Measurements from ENCODE around the gene TMTC2. TPM values are rescaled to one million over a fixed set of nuclear protein-coding genes. Genes with fewer than 3 reads are reported as not detected.

Gene TMTC2
- total RNA-seq, 5 donors from 2014 or later (not counting 1 experiment from before 2014, with no cell fraction given) = 3.6 to 5.4 (median 4.4) TPM

DNA sequence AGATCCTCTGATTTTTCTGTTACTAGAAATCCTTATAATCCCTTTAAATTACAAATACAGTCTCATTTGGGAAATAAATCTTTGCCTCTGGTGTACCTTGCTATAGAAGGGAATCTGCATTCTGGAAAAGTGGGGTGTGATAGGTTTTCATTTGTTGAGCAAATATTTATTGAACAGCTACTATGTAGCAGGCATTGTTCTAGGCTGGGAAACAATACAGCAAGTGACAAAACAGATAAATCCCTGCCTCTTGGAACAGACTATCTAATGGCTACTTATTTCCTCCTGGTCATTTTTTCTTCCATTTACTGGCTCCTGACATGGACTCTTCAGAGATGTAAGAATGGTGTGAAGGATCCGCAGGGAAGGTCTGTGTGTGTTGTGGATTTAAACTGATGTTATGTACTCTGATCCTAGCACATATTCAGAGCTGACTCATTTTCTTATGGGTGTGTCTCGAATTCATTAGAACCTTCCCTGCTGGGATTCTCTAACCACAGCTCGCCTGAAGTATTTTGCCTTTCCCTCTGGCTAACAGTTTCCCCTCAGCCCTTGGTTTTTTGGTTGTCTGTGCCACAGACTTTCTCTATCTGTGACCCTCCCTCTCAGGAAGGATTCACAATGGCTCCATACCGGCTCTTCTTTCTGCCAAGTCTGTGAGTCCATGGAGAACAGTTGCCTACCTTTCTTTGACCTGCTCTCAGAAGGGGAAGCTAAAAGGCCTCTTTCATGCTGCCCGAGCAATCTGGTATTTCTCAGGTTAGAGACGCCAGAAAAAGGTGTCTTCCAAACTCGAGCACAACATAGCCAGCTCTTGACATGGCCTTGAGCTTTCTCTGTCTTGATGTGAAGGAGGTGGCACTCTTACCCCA is 53.7 kb downstream of the TMTC2 start:
- Histone ChIP-seq H3K9me3 (no peaks in the 10 kb centered on the region), H3K27me3 (replicated peaks in 1 of 2; ENCODE audit: control insufficient read depth in 2 of 2, extremely low read depth in 1 of 2, insufficient read depth in 2 of 2, low read length in 1 of 2) (no peaks in the 10 kb centered on the region), H3K4me3 (ENCODE audit: control insufficient read depth in 1 of 2, extremely low read depth in 1 of 2, low read length in 1 of 2) (no peak overlapping the region), H3K27ac (ENCODE audit: low read length) (no peak overlapping the region), H3K36me3 (ENCODE audit: control insufficient read depth in 2 of 2, extremely low read depth in 1 of 2, insufficient read depth in 1 of 2, low read length in 1 of 2) (no peaks in the 10 kb centered on the region), H3K4me1 (ENCODE audit: control insufficient read depth in 1 of 2, extremely low read depth in 1 of 2, insufficient read depth in 2 of 2, low read length in 2 of 2) (no peaks in the 10 kb centered on the region)
- ChIA-PET CTCF (no interaction called here), POLR2A (interaction anchor here in 1 of 2 donors (0.5 kb wide), 1 partner anchor 45 kb away, joined by 4 read pairs; no protein-coding TSS in a partner anchor)
- Mint-ChIP-seq H3K36me3 (peaks cover 16% of the 10 kb centered on the region), H3K4me3 (no peak overlapping the region), H3K27ac (no peak overlapping the region), H3K9me3 (no peaks in the 10 kb centered on the region), H3K4me1 (no peaks in the 10 kb centered on the region), H3K27me3 (no peaks in the 10 kb centered on the region)
- WGBS (ENCODE audit: insufficient coverage) = 87% methylated on average over 3 of the region's 7 CpGs
- ATAC-seq (replicated peaks in 1 of 4) (no peak), DNase-seq (no peak)

GRCh38 chr12:82745063-82745674 is 58.5 kb downstream of the TMTC2 start:
- no peak overlapping the region for H3K27ac Mint-ChIP-seq
- no peak for DNase-seq
- Histone ChIP-seq H3K27ac (ENCODE audit: low read length) (no peak overlapping the region), H3K4me1 (ENCODE audit: control insufficient read depth in 1 of 2, extremely low read depth in 1 of 2, insufficient read depth in 2 of 2, low read length in 2 of 2) (no peaks in the 10 kb centered on the region), H3K36me3 (ENCODE audit: control insufficient read depth in 2 of 2, extremely low read depth in 1 of 2, insufficient read depth in 1 of 2, low read length in 1 of 2) (no peaks in the 10 kb centered on the region), H3K9me3 (no peaks in the 10 kb centered on the region), H3K4me3 (ENCODE audit: control insufficient read depth in 1 of 2, extremely low read depth in 1 of 2, low read length in 1 of 2) (no peak overlapping the region), H3K27me3 (replicated peaks in 1 of 2; ENCODE audit: control insufficient read depth in 2 of 2, extremely low read depth in 1 of 2, insufficient read depth in 2 of 2, low read length in 1 of 2) (no peaks in the 10 kb centered on the region)
- no peaks in the 10 kb centered on the region for H3K27me3 Mint-ChIP-seq
- no peaks in the 10 kb centered on the region for H3K9me3 Mint-ChIP-seq
- ATAC-seq (replicated peaks in 1 of 4) = no peak
- CTCF ChIA-PET = no interaction called here
- H3K4me1 Mint-ChIP-seq = no peaks in the 10 kb centered on the region
- H3K36me3 Mint-ChIP-seq = peaks cover 12% of the 10 kb centered on the region
- POLR2A ChIA-PET = no interaction called here
- H3K4me3 Mint-ChIP-seq = no peak overlapping the region
- no CpG with 5 or more reads among the region's 4 CpGs for WGBS (ENCODE audit: insufficient coverage)

GRCh38 chr12:82745807-82746206 is 59.1 kb downstream of the TMTC2 start:
- Mint-ChIP-seq H3K36me3 (peaks cover 10% of the 10 kb centered on the region), H3K4me3 (no peak overlapping the region), H3K4me1 (no peaks in the 10 kb centered on the region), H3K27me3 (no peaks in the 10 kb centered on the region), H3K9me3 (no peaks in the 10 kb centered on the region), H3K27ac (no peak overlapping the region)
- no peak for DNase-seq
- ChIA-PET POLR2A (interaction anchor here in 1 of 2 donors (0.5 kb wide), 1 partner anchor 33 kb away, joined by 11 read pairs; no protein-coding TSS in a partner anchor), CTCF (no interaction called here)
- Histone ChIP-seq H3K36me3 (ENCODE audit: control insufficient read depth in 2 of 2, extremely low read depth in 1 of 2, insufficient read depth in 1 of 2, low read length in 1 of 2) (no peaks in the 10 kb centered on the region), H3K27ac (ENCODE audit: low read length) (no peak overlapping the region), H3K27me3 (replicated peaks in 1 of 2; ENCODE audit: control insufficient read depth in 2 of 2, extremely low read depth in 1 of 2, insufficient read depth in 2 of 2, low read length in 1 of 2) (no peaks in the 10 kb centered on the region), H3K4me3 (ENCODE audit: control insufficient read depth in 1 of 2, extremely low read depth in 1 of 2, low read length in 1 of 2) (no peak overlapping the region), H3K9me3 (no peaks in the 10 kb centered on the region), H3K4me1 (ENCODE audit: control insufficient read depth in 1 of 2, extremely low read depth in 1 of 2, insufficient read depth in 2 of 2, low read length in 2 of 2) (no peaks in the 10 kb centered on the region)
- no peak for ATAC-seq (replicated peaks in 1 of 4)
- WGBS (ENCODE audit: insufficient coverage) = no CpG with 5 or more reads among the region's 4 CpGs

DNA sequence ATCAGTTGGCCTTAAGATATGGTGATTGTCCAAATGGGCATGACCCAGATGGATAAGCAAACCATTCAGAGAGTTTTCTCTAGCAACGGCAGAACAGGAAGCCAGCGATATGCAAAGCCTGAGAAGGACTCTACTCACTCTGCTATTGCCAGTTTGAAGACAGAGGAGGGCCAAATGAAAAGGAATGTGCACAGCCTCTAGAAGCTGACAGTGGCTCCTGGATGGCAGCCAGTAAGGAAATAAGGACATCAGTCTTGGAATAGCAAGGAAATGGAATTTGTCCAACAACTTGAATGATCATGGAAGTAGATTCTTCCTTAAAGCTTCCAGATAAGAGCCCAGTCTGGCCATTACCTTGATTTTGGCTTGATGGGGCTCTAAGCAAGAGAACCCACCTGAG is 60.0 kb downstream of the TMTC2 start:
- H3K27ac ChIP-seq (ENCODE audit: low read length) = no peak overlapping the region
- no peak overlapping the region for H3K4me3 ChIP-seq (ENCODE audit: control insufficient read depth in 1 of 2, extremely low read depth in 1 of 2, low read length in 1 of 2)
- DNase-seq (no peak), ATAC-seq (replicated peaks in 1 of 4) (no peak)
- no peaks in the 10 kb centered on the region for H3K4me1 ChIP-seq (ENCODE audit: control insufficient read depth in 1 of 2, extremely low read depth in 1 of 2, insufficient read depth in 2 of 2, low read length in 2 of 2)
- H3K36me3 Mint-ChIP-seq = peaks cover 8% of the 10 kb centered on the region
- H3K9me3 ChIP-seq = no peaks in the 10 kb centered on the region
- no peak overlapping the region for H3K4me3 Mint-ChIP-seq
- CTCF ChIA-PET = interaction anchor here in 1 of 2 donors (0.7 kb wide), 1 partner anchor 135 kb away, joined by 3 read pairs; no protein-coding TSS in a partner anchor
- no peaks in the 10 kb centered on the region for H3K4me1 Mint-ChIP-seq
- no peaks in the 10 kb centered on the region for H3K36me3 ChIP-seq (ENCODE audit: control insufficient read depth in 2 of 2, extremely low read depth in 1 of 2, insufficient read depth in 1 of 2, low read length in 1 of 2)
- no peaks in the 10 kb centered on the region for H3K27me3 Mint-ChIP-seq
- H3K27ac Mint-ChIP-seq = no peak overlapping the region
- H3K9me3 Mint-ChIP-seq = no peaks in the 10 kb centered on the region
- WGBS (ENCODE audit: insufficient coverage) = no CpG with 5 or more reads among the region's 2 CpGs
- POLR2A ChIA-PET = interaction anchor here in 1 of 2 donors (0.5 kb wide), 1 partner anchor 32 kb away, joined by 11 read pairs; no protein-coding TSS in a partner anchor
- H3K27me3 ChIP-seq (replicated peaks in 1 of 2; ENCODE audit: control insufficient read depth in 2 of 2, extremely low read depth in 1 of 2, insufficient read depth in 2 of 2, low read length in 1 of 2) = no peaks in the 10 kb centered on the region

DNA sequence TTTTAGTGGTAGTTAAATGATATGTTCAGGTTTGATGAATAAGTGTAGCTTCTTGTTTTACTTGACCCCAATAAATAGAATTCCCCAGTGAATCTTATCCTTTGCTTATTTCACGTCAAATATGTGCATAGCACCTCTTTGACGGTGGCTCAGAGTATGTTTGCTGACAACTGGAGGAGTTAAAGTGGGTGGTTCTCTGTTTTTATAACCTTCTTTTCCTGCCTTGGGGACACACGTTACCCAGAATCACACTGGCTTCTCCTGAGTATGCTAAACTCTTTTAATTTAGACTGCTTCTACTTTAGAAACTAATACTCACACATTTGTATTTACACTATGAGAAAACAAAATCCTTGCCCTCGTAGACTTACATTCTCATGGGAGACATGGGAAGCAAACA is 62.3 kb downstream of the TMTC2 start:
- Histone ChIP-seq H3K36me3 (ENCODE audit: control insufficient read depth in 2 of 2, extremely low read depth in 1 of 2, insufficient read depth in 1 of 2, low read length in 1 of 2) (no peaks in the 10 kb centered on the region), H3K27ac (ENCODE audit: low read length) (no peak overlapping the region), H3K27me3 (replicated peaks in 1 of 2; ENCODE audit: control insufficient read depth in 2 of 2, extremely low read depth in 1 of 2, insufficient read depth in 2 of 2, low read length in 1 of 2) (no peaks in the 10 kb centered on the region), H3K4me1 (ENCODE audit: control insufficient read depth in 1 of 2, extremely low read depth in 1 of 2, insufficient read depth in 2 of 2, low read length in 2 of 2) (no peaks in the 10 kb centered on the region), H3K4me3 (ENCODE audit: control insufficient read depth in 1 of 2, extremely low read depth in 1 of 2, low read length in 1 of 2) (no peak overlapping the region), H3K9me3 (no peaks in the 10 kb centered on the region)
- peaks cover 5% of the 10 kb centered on the region for H3K36me3 Mint-ChIP-seq
- H3K9me3 Mint-ChIP-seq = no peaks in the 10 kb centered on the region
- CTCF ChIA-PET = no interaction called here
- H3K4me3 Mint-ChIP-seq = no peak overlapping the region
- DNase-seq = no peak
- no peak for ATAC-seq (replicated peaks in 1 of 4)
- H3K27me3 Mint-ChIP-seq = no peaks in the 10 kb centered on the region
- no peak overlapping the region for H3K27ac Mint-ChIP-seq
- no peaks in the 10 kb centered on the region for H3K4me1 Mint-ChIP-seq
- 83% methylated on average over 1 of the region's 4 CpGs for WGBS (ENCODE audit: insufficient coverage)
- POLR2A ChIA-PET = interaction anchor here in 1 of 2 donors (0.6 kb wide), 1 partner anchor 192 kb away, joined by 5 read pairs; no protein-coding TSS in a partner anchor

- Mint-ChIP-seq H3K4me3 (no peak overlapping the region), H3K4me1 (no peaks in the 10 kb centered on the region), H3K27me3 (no peaks in the 10 kb centered on the region), H3K36me3 (peaks cover 5% of the 10 kb centered on the region), H3K9me3 (no peaks in the 10 kb centered on the region), H3K27ac (no peak overlapping the region)
- CTCF ChIA-PET = interaction anchor here in 1 of 2 donors (1.5 kb wide), 1 partner anchor 69 kb away, joined by 4 read pairs; no protein-coding TSS in a partner anchor
- Histone ChIP-seq H3K4me1 (ENCODE audit: control insufficient read depth in 1 of 2, extremely low read depth in 1 of 2, insufficient read depth in 2 of 2, low read length in 2 of 2) (no peaks in the 10 kb centered on the region), H3K4me3 (ENCODE audit: control insufficient read depth in 1 of 2, extremely low read depth in 1 of 2, low read length in 1 of 2) (no peak overlapping the region), H3K36me3 (ENCODE audit: control insufficient read depth in 2 of 2, extremely low read depth in 1 of 2, insufficient read depth in 1 of 2, low read length in 1 of 2) (no peaks in the 10 kb centered on the region), H3K27me3 (replicated peaks in 1 of 2; ENCODE audit: control insufficient read depth in 2 of 2, extremely low read depth in 1 of 2, insufficient read depth in 2 of 2, low read length in 1 of 2) (no peaks in the 10 kb centered on the region), H3K9me3 (no peaks in the 10 kb centered on the region), H3K27ac (ENCODE audit: low read length) (no peak overlapping the region)
- no peak for DNase-seq
- POLR2A ChIA-PET = no interaction called here
- ATAC-seq (replicated peaks in 1 of 4) = no peak
Observed at GRCh38 chr12:82754856-82755255, 68.2 kb downstream of the TMTC2 start.
